Medulla oblongata (tissue), 1 donor: ENCODE results near the gene DYRK1B.

Experiments
- DNase-seq: peaks from one replicate; pipeline ENCODE4 v3.0.0-alpha.2; 2015; ENCODE audit errors: extremely low spot score

The DYRK1B gene

GRCh38 chr19:39858541-39858940, 24.6 kb upstream of the DYRK1B start:
- no peak for DNase-seq

GRCh38 chr19:39852882-39853281, 18.9 kb upstream of the DYRK1B start:
- DNase-seq, result no peak

GRCh38 chr19:39850892-39851291, 16.9 kb upstream of the DYRK1B start:
- no peak for DNase-seq

GRCh38 chr19:39848392-39848791, 14.4 kb upstream of the DYRK1B start:
- DNase-seq, result no peak

- no peak for DNase-seq
Measured at GRCh38 chr19:39847525-39847924, 13.6 kb upstream of the DYRK1B start.

GRCh38 chr19:39846678-39847486, 12.9 kb upstream of the DYRK1B start:
- no peak for DNase-seq

- peak; percentile 96 for DNase-seq
Measured at GRCh38 chr19:39845933-39846677, 12.1 kb upstream of the DYRK1B start, which contains the start of gene FBL. Gene FBL (minus strand): TSS chr19:39846379. CDS start chr19:39846300, 79 bp downstream.

GRCh38 chr19:39845584-39845932, 11.6 kb upstream of the DYRK1B start:
- no peak for DNase-seq

- no peak for DNase-seq
Measured at GRCh38 chr19:39845172-39845571, 11.2 kb upstream of the DYRK1B start.

- peak; percentile 58 for DNase-seq
Measured at GRCh38 chr19:39843919-39844793, 10.2 kb upstream of the DYRK1B start.

GRCh38 chr19:39842693-39843435, 8.9 kb upstream of the DYRK1B start:
- DNase-seq, result no peak

GRCh38 chr19:39841041-39841440, 7.1 kb upstream of the DYRK1B start:
- DNase-seq, result no peak

- DNase-seq, result no peak
Measured at GRCh38 chr19:39840492-39840891, 6.5 kb upstream of the DYRK1B start.

- DNase-seq, result no peak
Measured at GRCh38 chr19:39839678-39840327, 5.8 kb upstream of the DYRK1B start.

GRCh38 chr19:39838569-39838968, 4.6 kb upstream of the DYRK1B start:
- no peak for DNase-seq

GRCh38 chr19:39837978-39838377, 4.0 kb upstream of the DYRK1B start:
- DNase-seq, result no peak

- DNase-seq, result no peak
Measured at GRCh38 chr19:39834287-39834841, 402 bp upstream of the DYRK1B start.

GRCh38 chr19:39833160-39833463, 850 bp downstream of the DYRK1B start:
- no peak for DNase-seq

GRCh38 chr19:39832341-39833083, 1.4 kb downstream of the DYRK1B start:
- DNase-seq, result no peak

GRCh38 chr19:39831679-39832078, 2.3 kb downstream of the DYRK1B start:
- DNase-seq, result no peak
